DND-41 (cell line): ENCODE results near the gene TULP3.

Experiments used
- ATAC-seq: fragments of 200-7000 bp; cut with Tn5 transposase; 3 replicates; pipeline ENCODE4 v1.9.1; 2021; ENCODE audit warnings: low read depth; ENCODE audit not compliant: insufficient read depth
- DNase-seq: peaks from one replicate; pipeline ENCODE4 v3.0.0-alpha.2; 2020
- H2AFZ ChIP-seq: 2 replicates; pipeline ENCODE4 v1.6.0; 2012; ENCODE audit warnings: low read depth, low read length
- H3K27ac ChIP-seq: 2 replicates; pipeline ENCODE4 v1.5.1; 2012; ENCODE audit warnings: low read length, inconsistent platforms
- H3K27me3 ChIP-seq: fragments of 200-600 bp; sonication (generic); 2 replicates; pipeline ENCODE4 v1.6.0; 2012; ENCODE audit warnings: low read length, mild to moderate bottlenecking, inconsistent platforms; ENCODE audit not compliant: insufficient read depth, poor library complexity
- H3K36me3 ChIP-seq: 2 replicates; pipeline ENCODE4 v1.5.1; 2012; ENCODE audit warnings: low read length, inconsistent platforms; ENCODE audit not compliant: insufficient read depth
- H3K4me1 ChIP-seq: 2 replicates; pipeline ENCODE4 v1.5.1; 2012; ENCODE audit warnings: mild to moderate bottlenecking, low read length; ENCODE audit not compliant: insufficient read depth
- H3K4me2 ChIP-seq: 2 replicates; pipeline ENCODE4 v1.6.0; 2012; ENCODE audit warnings: mild to moderate bottlenecking, moderate library complexity, low read length, inconsistent platforms; ENCODE audit not compliant: insufficient read depth
- H3K4me3 ChIP-seq, 2 experiments: fragments of 200-600 bp in 1 of 2; shearing (Covaris generic) in 1 of 2; 2 replicates each; pipeline ENCODE4 v1.5.1; 2012 to 2016; ENCODE audit warnings: inconsistent platforms in 2 of 2, low read length in 2 of 2, mild to moderate bottlenecking in 2 of 2, low read depth in 1 of 2, moderate library complexity in 1 of 2
- H3K79me2 ChIP-seq: 2 replicates; pipeline ENCODE4 v1.6.0; 2012; ENCODE audit warnings: low read length, inconsistent platforms; ENCODE audit not compliant: insufficient read depth
- H3K9ac ChIP-seq: 2 replicates; pipeline ENCODE4 v1.6.0; 2012; ENCODE audit warnings: low read depth, mild to moderate bottlenecking, inconsistent platforms, low read length, moderate library complexity
- H3K9me3 ChIP-seq: 2 replicates; pipeline ENCODE4 v1.5.1; 2012; ENCODE audit warnings: low read length, moderate library complexity, mild to moderate bottlenecking, inconsistent platforms; ENCODE audit not compliant: insufficient read depth, severe bottlenecking
- H4K20me1 ChIP-seq: 2 replicates; pipeline ENCODE4 v1.6.0; 2012; ENCODE audit warnings: low read length; ENCODE audit not compliant: insufficient read depth
- EZH2 ChIP-seq: IDR thresholded peaks from 3 replicates; pipeline ENCODE4 v1.6.1; 2012; ENCODE audit warnings: borderline replicate concordance, low read depth, mild to moderate bottlenecking, moderate library complexity, low read length, inconsistent platforms; ENCODE audit not compliant: severe bottlenecking
- TF ChIP-seq, protein P1 (sequence below): IDR thresholded peaks from 2 replicates; pipeline ENCODE4 v1.5.1; 2012; ENCODE audit warnings: borderline replicate concordance, low read length, moderate library complexity, mild to moderate bottlenecking; ENCODE audit not compliant: poor library complexity, severe bottlenecking; ENCODE audit errors: extremely low read depth

Gene TULP3

DNA sequence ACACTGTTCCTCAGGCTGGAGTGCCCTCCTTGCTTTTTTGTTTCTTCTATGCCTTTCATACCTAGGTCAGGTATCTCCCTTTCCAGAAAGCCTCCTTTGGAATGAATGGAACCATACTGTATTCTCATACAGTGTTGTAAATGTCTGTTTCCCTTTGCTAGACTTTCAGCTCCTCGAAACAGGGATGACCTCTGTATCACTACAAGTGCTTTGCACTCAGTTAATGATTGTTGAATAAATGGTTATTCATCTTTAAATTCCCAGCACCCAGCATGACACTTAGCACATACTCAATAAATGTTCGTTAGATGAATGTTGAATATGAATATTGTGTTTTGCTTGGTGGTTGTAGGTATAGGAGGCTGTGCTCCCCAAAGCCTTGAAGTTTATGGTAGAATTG is 5.9 kb upstream of the TULP3 start:
- no peaks in the 10 kb centered on the region for H3K27me3 ChIP-seq
- no peak for DNase-seq
- H3K9ac ChIP-seq, result no peak overlapping the region
- H3K4me3 ChIP-seq, result no peak overlapping the region
- no peaks in the 10 kb centered on the region for H3K9me3 ChIP-seq
- no peak for ATAC-seq
- no peak overlapping the region for H2AFZ ChIP-seq
- no peak overlapping the region for H3K4me2 ChIP-seq
- peaks cover 71% of the 10 kb centered on the region for H3K79me2 ChIP-seq
- peaks cover 38% of the 10 kb centered on the region; the same call in 1 of the 2 replicates for H4K20me1 ChIP-seq
- peaks cover 12% of the 10 kb centered on the region for H3K4me1 ChIP-seq
- H3K36me3 ChIP-seq, result peaks cover 53% of the 10 kb centered on the region
- no peak overlapping the region for H3K27ac ChIP-seq
- TF ChIP-seq, protein P1, sequence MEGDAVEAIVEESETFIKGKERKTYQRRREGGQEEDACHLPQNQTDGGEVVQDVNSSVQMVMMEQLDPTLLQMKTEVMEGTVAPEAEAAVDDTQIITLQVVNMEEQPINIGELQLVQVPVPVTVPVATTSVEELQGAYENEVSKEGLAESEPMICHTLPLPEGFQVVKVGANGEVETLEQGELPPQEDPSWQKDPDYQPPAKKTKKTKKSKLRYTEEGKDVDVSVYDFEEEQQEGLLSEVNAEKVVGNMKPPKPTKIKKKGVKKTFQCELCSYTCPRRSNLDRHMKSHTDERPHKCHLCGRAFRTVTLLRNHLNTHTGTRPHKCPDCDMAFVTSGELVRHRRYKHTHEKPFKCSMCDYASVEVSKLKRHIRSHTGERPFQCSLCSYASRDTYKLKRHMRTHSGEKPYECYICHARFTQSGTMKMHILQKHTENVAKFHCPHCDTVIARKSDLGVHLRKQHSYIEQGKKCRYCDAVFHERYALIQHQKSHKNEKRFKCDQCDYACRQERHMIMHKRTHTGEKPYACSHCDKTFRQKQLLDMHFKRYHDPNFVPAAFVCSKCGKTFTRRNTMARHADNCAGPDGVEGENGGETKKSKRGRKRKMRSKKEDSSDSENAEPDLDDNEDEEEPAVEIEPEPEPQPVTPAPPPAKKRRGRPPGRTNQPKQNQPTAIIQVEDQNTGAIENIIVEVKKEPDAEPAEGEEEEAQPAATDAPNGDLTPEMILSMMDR, result no peak
- no peak for TF ChIP-seq EZH2

DNA sequence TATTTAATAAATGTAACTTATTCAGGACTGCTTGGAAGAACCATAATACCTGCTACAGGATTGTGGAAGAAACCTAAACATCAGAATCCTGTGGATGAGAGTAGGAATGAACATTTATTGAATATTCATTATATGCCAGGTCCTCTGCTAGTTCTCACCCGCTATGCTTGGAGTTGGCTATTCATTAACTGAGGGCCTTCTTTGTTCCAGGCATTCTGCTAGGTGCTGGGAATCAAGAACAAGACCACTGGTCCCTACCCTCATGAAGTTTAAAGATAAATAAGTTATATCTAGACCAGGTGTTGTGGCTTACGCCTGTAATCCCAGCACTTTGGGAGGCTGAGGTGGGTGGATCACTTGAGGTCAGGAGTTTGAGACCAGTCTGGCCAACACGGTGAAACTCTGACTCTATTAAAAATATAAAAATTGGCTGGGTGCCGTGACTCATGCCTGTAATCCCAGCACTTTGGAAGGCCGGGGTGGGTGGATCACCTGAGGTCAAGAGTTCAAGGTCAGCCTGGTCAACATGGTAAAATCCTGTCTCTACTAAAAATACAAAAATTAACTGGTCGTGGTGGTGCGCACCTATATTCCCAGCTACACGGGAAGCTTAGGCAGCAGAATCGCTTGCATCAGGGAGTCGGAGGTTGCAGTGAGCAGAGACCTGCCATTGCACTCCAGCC is 3.8 kb upstream of the TULP3 start:
- no peak for ATAC-seq
- no peak overlapping the region for H3K4me3 ChIP-seq
- no peak for DNase-seq
- H3K36me3 ChIP-seq, result peaks cover 44% of the 10 kb centered on the region
- no peaks in the 10 kb centered on the region for H3K27me3 ChIP-seq
- H3K4me1 ChIP-seq, result peaks cover 16% of the 10 kb centered on the region
- no peak overlapping the region for H3K4me2 ChIP-seq
- H3K9me3 ChIP-seq, result no peaks in the 10 kb centered on the region
- no peak overlapping the region for H3K9ac ChIP-seq
- TF ChIP-seq, protein P1, result no peak
- no peak for TF ChIP-seq EZH2
- H4K20me1 ChIP-seq, result peaks cover 28% of the 10 kb centered on the region; the same call in 1 of the 2 replicates
- no peak overlapping the region for H2AFZ ChIP-seq
- H3K79me2 ChIP-seq, result peaks cover 58% of the 10 kb centered on the region
- no peak overlapping the region for H3K27ac ChIP-seq

DNA sequence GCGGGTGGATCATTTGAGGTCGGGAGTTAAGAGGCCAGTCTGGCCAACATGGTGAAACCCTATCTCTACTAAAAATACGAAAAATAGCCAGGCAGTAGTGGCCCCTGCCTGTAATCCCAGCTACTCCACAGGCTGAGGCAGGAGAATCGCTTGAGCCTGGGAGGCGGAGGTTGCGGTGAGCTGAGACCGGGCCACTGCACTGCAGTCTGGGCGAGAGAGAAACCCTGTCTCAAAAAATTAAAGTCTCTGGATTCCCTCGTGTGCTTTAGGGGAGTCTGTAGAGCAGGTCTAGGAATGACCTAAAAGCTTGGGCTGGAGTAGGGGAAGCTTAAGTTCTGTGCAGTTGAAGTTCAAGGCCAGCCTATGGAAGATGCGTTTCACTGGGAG is 697 bp upstream of the TULP3 start:
- H3K4me1 ChIP-seq, result peaks cover 23% of the 10 kb centered on the region
- DNase-seq, result no peak
- peak overlapping the region; percentile 80 for H3K27ac ChIP-seq
- ATAC-seq, result no peak
- H3K4me3 ChIP-seq, result peak overlapping the region; percentile 14 to 87; a peak in 3 of 4 replicates
- peaks cover 4% of the 10 kb centered on the region; the same call in 1 of the 2 replicates for H4K20me1 ChIP-seq
- no peaks in the 10 kb centered on the region for H3K9me3 ChIP-seq
- peak overlapping the region; percentile 68 for H3K4me2 ChIP-seq
- no peaks in the 10 kb centered on the region for H3K27me3 ChIP-seq
- TF ChIP-seq, protein P1, result no peak
- TF ChIP-seq EZH2, result no peak
- peaks cover 41% of the 10 kb centered on the region for H3K79me2 ChIP-seq
- H3K9ac ChIP-seq, result peak overlapping the region; percentile 67
- peaks cover 38% of the 10 kb centered on the region for H3K36me3 ChIP-seq
- H2AFZ ChIP-seq, result peak overlapping the region; percentile 67
